A673 (cell line): ENCODE data around the gene CA9. TPM values are rescaled to one million over a fixed set of nuclear protein-coding genes. Genes with fewer than 3 reads are reported as not detected.

Experiments
- BruUV-seq: library from RNA; stranded (reverse); fragments of 400-500 nt; replicated peaks from 2 replicates; lab custom pipeline; 2021; lab: Mats Ljungman, UMichigan
- CTCF ChIA-PET: fragments of 300-600 bp; sonication (Branson Sonifier 250); formaldehyde crosslinking; loops from one replicate; lab custom pipeline; 2022; ENCODE audit warnings: antibody characterized with exemption; lab: Charles Lee
- POLR2A ChIA-PET: fragments of 300-600 bp; sonication (Branson Sonifier 250); formaldehyde crosslinking; loops from one replicate; lab custom pipeline; 2022; ENCODE audit warnings: antibody characterized with exemption; ENCODE audit not compliant: low non-redundant PET; lab: Charles Lee
- DNase-seq: peaks from one replicate; pipeline ENCODE4 v3.0.0-alpha.2; 2015; ENCODE audit warnings: low spot score
- H3K27ac ChIP-seq: fragments of 200-600 bp; sonication (generic); 2 replicates; pipeline ENCODE4 v1.5.1; 2016; ENCODE audit warnings: mixed run types, low read depth, mild to moderate bottlenecking, mixed read lengths, antibody characterized with exemption, low read length; ENCODE audit not compliant: poor library complexity, severe bottlenecking
- H3K27me3 ChIP-seq: fragments of 200-600 bp; sonication (generic); replicated peaks from 2 replicates; pipeline ENCODE4 v1.6.1; 2017; ENCODE audit warnings: mixed run types, low read depth, mild to moderate bottlenecking, mixed read lengths, antibody characterized with exemption, low read length; ENCODE audit not compliant: insufficient read depth, poor library complexity
- H3K36me3 ChIP-seq: fragments of 200-600 bp; sonication (generic); 2 replicates; pipeline ENCODE4 v1.6.1; 2016; ENCODE audit warnings: mixed run types, mild to moderate bottlenecking, mixed read lengths, antibody characterized with exemption, low read length; ENCODE audit not compliant: insufficient read depth, poor library complexity, severe bottlenecking
- H3K4me1 ChIP-seq: fragments of 200-600 bp; sonication (generic); 2 replicates; pipeline ENCODE4 v1.6.1; 2017; ENCODE audit warnings: mixed run types, mild to moderate bottlenecking, mixed read lengths, antibody characterized with exemption, low read length; ENCODE audit not compliant: insufficient read depth, poor library complexity, severe bottlenecking
- H3K4me3 ChIP-seq: fragments of 200-600 bp; sonication (generic); 2 replicates; pipeline ENCODE4 v1.5.1; 2016; ENCODE audit warnings: low read depth, mixed run types, mild to moderate bottlenecking, mixed read lengths, low read length; ENCODE audit not compliant: poor library complexity, severe bottlenecking
- H3K9me3 ChIP-seq: fragments of 200-600 bp; sonication (generic); 2 replicates; pipeline ENCODE4 v1.6.1; 2016; ENCODE audit warnings: mixed run types, low read depth, mild to moderate bottlenecking, mixed read lengths, antibody characterized with exemption, low read length; ENCODE audit not compliant: poor library complexity, severe bottlenecking
- EZH2 ChIP-seq: fragments of 200-600 bp; sonication (generic); IDR thresholded peaks from 2 replicates; pipeline ENCODE4 v1.6.1; 2017; ENCODE audit warnings: borderline replicate concordance, low read depth, mild to moderate bottlenecking, mixed read lengths, antibody characterized with exemption, low read length; ENCODE audit not compliant: poor library complexity, severe bottlenecking
- intact Hi-C: fragments of 100-400 bp; cut with micrococcal nuclease; formaldehyde crosslinking; loops from one replicate; pipeline ENCODE4 v1.10.0; 2022; ENCODE audit not compliant: unreplicated experiment
- total RNA-seq: library from RNA; stranded (reverse); gene quantifications from 2 replicates; pipeline ENCODE4 v1.2.3, GENCODE V29; 2021
- TF ChIP-seq, protein P1 (sequence below): fragments of 300-800, 200-600 bp; sonication (generic); conservative IDR thresholded peaks from 2 replicates; pipeline ENCODE4 v1.5.1; 2017; ENCODE audit warnings: low read depth, mild to moderate bottlenecking, antibody characterized with exemption, low read length, moderate library complexity, mixed read lengths

Gene CA9
- total RNA-seq, 1 experiment from 2014 or later: 0.32 TPM

GRCh38 chr9:35712762-35713400, 39.2 kb downstream of the CA9 start:
- POLR2A ChIA-PET: no interaction called here
- intact Hi-C loops: no loop called here
- Histone ChIP-seq H3K27me3 (no peaks in the 10 kb centered on the region), H3K27ac (no peak overlapping the region), H3K4me1 (no peaks in the 10 kb centered on the region), H3K36me3 (peaks cover 89% of the 10 kb centered on the region), H3K9me3 (no peaks in the 10 kb centered on the region), H3K4me3 (no peak overlapping the region)
- BruUV-seq: no TSS peak
- CTCF ChIA-PET: no interaction called here
- no peak for TF ChIP-seq EZH2
- TF ChIP-seq, protein P1, sequence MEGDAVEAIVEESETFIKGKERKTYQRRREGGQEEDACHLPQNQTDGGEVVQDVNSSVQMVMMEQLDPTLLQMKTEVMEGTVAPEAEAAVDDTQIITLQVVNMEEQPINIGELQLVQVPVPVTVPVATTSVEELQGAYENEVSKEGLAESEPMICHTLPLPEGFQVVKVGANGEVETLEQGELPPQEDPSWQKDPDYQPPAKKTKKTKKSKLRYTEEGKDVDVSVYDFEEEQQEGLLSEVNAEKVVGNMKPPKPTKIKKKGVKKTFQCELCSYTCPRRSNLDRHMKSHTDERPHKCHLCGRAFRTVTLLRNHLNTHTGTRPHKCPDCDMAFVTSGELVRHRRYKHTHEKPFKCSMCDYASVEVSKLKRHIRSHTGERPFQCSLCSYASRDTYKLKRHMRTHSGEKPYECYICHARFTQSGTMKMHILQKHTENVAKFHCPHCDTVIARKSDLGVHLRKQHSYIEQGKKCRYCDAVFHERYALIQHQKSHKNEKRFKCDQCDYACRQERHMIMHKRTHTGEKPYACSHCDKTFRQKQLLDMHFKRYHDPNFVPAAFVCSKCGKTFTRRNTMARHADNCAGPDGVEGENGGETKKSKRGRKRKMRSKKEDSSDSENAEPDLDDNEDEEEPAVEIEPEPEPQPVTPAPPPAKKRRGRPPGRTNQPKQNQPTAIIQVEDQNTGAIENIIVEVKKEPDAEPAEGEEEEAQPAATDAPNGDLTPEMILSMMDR: no peak
- DNase-seq: no peak

GRCh38 chr9:35713578-35713977, 39.9 kb downstream of the CA9 start:
- Histone ChIP-seq H3K4me3 (no peak overlapping the region), H3K27ac (no peak overlapping the region), H3K9me3 (no peaks in the 10 kb centered on the region), H3K36me3 (peaks cover 88% of the 10 kb centered on the region), H3K4me1 (no peaks in the 10 kb centered on the region), H3K27me3 (no peaks in the 10 kb centered on the region)
- no TSS peak for BruUV-seq
- POLR2A ChIA-PET: no interaction called here
- intact Hi-C loops: no loop called here
- no peak for DNase-seq
- TF ChIP-seq, protein P1: no peak
- TF ChIP-seq EZH2: no peak
- CTCF ChIA-PET: no interaction called here

GRCh38 chr9:35714123-35714522, 40.4 kb downstream of the CA9 start:
- intact Hi-C loops: no loop called here
- POLR2A ChIA-PET: no interaction called here
- Histone ChIP-seq H3K9me3 (no peaks in the 10 kb centered on the region), H3K27ac (no peak overlapping the region), H3K27me3 (no peaks in the 10 kb centered on the region), H3K36me3 (peaks cover 88% of the 10 kb centered on the region), H3K4me1 (no peaks in the 10 kb centered on the region), H3K4me3 (no peak overlapping the region)
- no TSS peak for BruUV-seq
- CTCF ChIA-PET: no interaction called here
- no peak for TF ChIP-seq EZH2
- TF ChIP-seq, protein P1: no peak
- DNase-seq: no peak
